Lower leg skin (tissue), 4 donors: ENCODE results near the gene CPTP. TPM values are rescaled to one million over a fixed set of nuclear protein-coding genes. Genes with fewer than 3 reads are reported as not detected.
A peak's percentile ranks its signal among the peaks of the same experiment; 100 is the strongest.

Experiments
- DNase-seq, 2 donors: peaks; one replicate each; pipeline ENCODE4 v3.0.0-alpha.2; 2019; ENCODE audit warnings: low spot score in 2 of 2
- H3K4me3 ChIP-seq: fragments of 200-600 bp; sonication (generic); 2 replicates; pipeline ENCODE4 v1.5.1; 2017; ENCODE audit warnings: mild to moderate bottlenecking, low read depth; ENCODE audit not compliant: poor library complexity, severe bottlenecking
- CTCF ChIP-seq, 3 donors: fragments of 450-650 bp; IDR thresholded peaks; one replicate each; pipeline ENCODE4 v1.5.1; 2016; ENCODE audit warnings: antibody characterized with exemption in 3 of 3, mild to moderate bottlenecking in 3 of 3, moderate library complexity in 2 of 3
- POLR2A ChIP-seq, 2 donors: fragments of 450-650 bp; IDR thresholded peaks; one replicate each; pipeline ENCODE4 v1.6.1; 2016 to 2017; ENCODE audit warnings: antibody characterized with exemption in 2 of 2, mild to moderate bottlenecking in 1 of 2, moderate library complexity in 1 of 2
- WGBS, 2 donors: methylation state at CpG; one replicate each; pipeline ENCODE4 v1.1.5; 2018; 5-methylcytosine and 5-hydroxymethylcytosine counted together
- intact Hi-C: fragments of 100-400 bp; cut with DNase I; formaldehyde crosslinking; loops from one replicate; pipeline ENCODE4 v1.15.0; 2023; ENCODE audit warnings: low total_unique reads
- total RNA-seq, 4 donors: library from RNA; depleted of rRNA; stranded (reverse); fragments of >200 nt; gene quantifications; one replicate each; pipeline ENCODE4 v1.1.0, GENCODE V29; 2016

The CPTP gene
- total RNA-seq, result 10 to 100 TPM; 51.0 to 62.9 (median 57.4) TPM

- 0 to 3% methylated on average over 20 to 31 of the region's 84 CpGs for WGBS, 2 donors
- TF ChIP-seq CTCF (IDR thresholded peaks at IDR 0.05) (no peak), POLR2A (IDR thresholded peaks at IDR 0.05) (peak in 1 of 2 donors; percentile 38)
- DNase-seq, result peak; percentile 86 to 99
- H3K4me3 ChIP-seq, result peak within 1 kb of the TSS; percentile 70
- intact Hi-C loops, result no loop called here
These were observed at the start of gene CPTP, which contains the start of gene INTS11 for GRCh38 chr1:1324524-1325287. Gene CPTP (plus strand): TSS chr1:1324802. CDS start chr1:1326911, 2,109 bp downstream. Gene INTS11 (minus strand): TSS chr1:1324660. CDS start chr1:1324608, 52 bp downstream.

GRCh38 chr1:1274931-1275431 is 49.6 kb upstream of the CPTP start:
- 46 to 83% methylated on average over 7 to 14 of the region's 15 CpGs for WGBS, 2 donors
- intact Hi-C loops, result no loop called here
- no peak overlapping the region for H3K4me3 ChIP-seq
- no peak for TF ChIP-seq CTCF (IDR thresholded peaks at IDR 0.05)
- no peak for TF ChIP-seq POLR2A (IDR thresholded peaks at IDR 0.05)
- no peak for DNase-seq

GRCh38 chr1:1275836-1276235 is 48.8 kb upstream of the CPTP start:
- WGBS, 2 donors, result 73 to 78% methylated on average over 9 of the region's 9 CpGs
- TF ChIP-seq POLR2A (IDR thresholded peaks at IDR 0.05) (no peak), CTCF (IDR thresholded peaks at IDR 0.05) (no peak)
- no peak overlapping the region for H3K4me3 ChIP-seq
- DNase-seq, result no peak
- intact Hi-C loops, result no loop called here

- TF ChIP-seq CTCF (IDR thresholded peaks at IDR 0.05), result no peak
- TF ChIP-seq POLR2A (IDR thresholded peaks at IDR 0.05), result no peak
- intact Hi-C loops, result no loop called here
- H3K4me3 ChIP-seq, result no peak overlapping the region
- WGBS, 2 donors, result 95% methylated on average over 13 of the region's 13 CpGs
- no peak for DNase-seq
These were observed 46.0 kb upstream of the CPTP start for GRCh38 chr1:1278620-1279019.

- H3K4me3 ChIP-seq, result no peak overlapping the region
- DNase-seq, result no peak
- 86 to 91% methylated on average over 17 of the region's 17 CpGs for WGBS, 2 donors
- intact Hi-C loops, result no loop called here
- TF ChIP-seq CTCF (IDR thresholded peaks at IDR 0.05) (no peak), POLR2A (IDR thresholded peaks at IDR 0.05) (no peak)
These were observed 45.6 kb upstream of the CPTP start for GRCh38 chr1:1279028-1279427.
